Endothelial cell of umbilical vein (primary cell): Measurements from ENCODE around the gene TMPRSS7. TPM values are rescaled to one million over a fixed set of nuclear protein-coding genes. Genes with fewer than 3 reads are reported as not detected.

Experiments used
- BruUV-seq: library from RNA; stranded (reverse); fragments of 400-500 nt; replicated peaks from 2 replicates; lab custom pipeline; 2021; lab: Mats Ljungman, UMichigan
- CTCF ChIA-PET: fragments of 300-600, 350-600 bp; sonication (Branson Sonifier 250); formaldehyde crosslinking; loops from one replicate; lab custom pipeline; 2021; ENCODE audit warnings: antibody characterized with exemption, inconsistent platforms; lab: Charles Lee
- POLR2A ChIA-PET: fragments of 300-600, 350-600 bp; sonication (Branson Sonifier 250); formaldehyde crosslinking; loops from one replicate; lab custom pipeline; 2021; ENCODE audit warnings: antibody characterized with exemption, inconsistent platforms; lab: Charles Lee
- DNase-seq: peaks from one replicate; pipeline ENCODE4 v3.0.0-alpha.2; 2011; ENCODE audit warnings: low read depth, low spot score
- FAIRE-seq: peaks from 2 replicates; lab custom pipeline; 2011; peaks lifted over from hg19 to GRCh38; lab: Jason Lieb, UNC
- H2AFZ ChIP-seq: 2 replicates; pipeline ENCODE4 v1.6.0; 2012; ENCODE audit warnings: low read depth, low read length, control low read depth, inconsistent platforms
- H3K27ac ChIP-seq: 2 replicates; pipeline ENCODE4 v1.5.1; 2011; ENCODE audit warnings: low read depth, mild to moderate bottlenecking, control low read depth, low read length, moderate library complexity; ENCODE audit not compliant: insufficient read depth
- H3K27me3 ChIP-seq, 2 experiments: 2 replicates each; pipeline versions ENCODE4 v1.6.0 to v1.6.1; 2011; ENCODE audit warnings: low read length in 2 of 2, mixed read lengths in 1 of 2; ENCODE audit not compliant: control insufficient read depth in 2 of 2, insufficient read depth in 2 of 2
- H3K36me3 ChIP-seq, 2 experiments: 2 replicates in 1 of 2; 3 replicates in 1 of 2; pipeline ENCODE4 v1.5.1; 2011; ENCODE audit warnings: low read length in 2 of 2, mild to moderate bottlenecking in 1 of 2, moderate library complexity in 1 of 2; ENCODE audit not compliant: control insufficient read depth in 2 of 2, insufficient read depth in 2 of 2; ENCODE audit errors: extremely low read depth in 1 of 2
- H3K4me1 ChIP-seq: 3 replicates; pipeline ENCODE4 v1.5.1; 2011; ENCODE audit warnings: mild to moderate bottlenecking, low read length; ENCODE audit not compliant: control insufficient read depth, insufficient read depth; ENCODE audit errors: extremely low read depth
- H3K4me2 ChIP-seq: 2 replicates; pipeline ENCODE4 v1.6.1; 2011; ENCODE audit warnings: low read length, control low read depth, mixed read lengths; ENCODE audit not compliant: insufficient read depth
- H3K4me3 ChIP-seq, 3 experiments: fragments of 200-600 bp in 1 of 3; sonication (generic), shearing (Covaris generic) in 1 of 3; replicated peaks in 1 of 3; 2 replicates each; pipeline ENCODE4 v1.5.1; 2011 to 2016; ENCODE audit warnings: control low read depth in 3 of 3, low read length in 3 of 3, mild to moderate bottlenecking in 2 of 3, inconsistent platforms in 1 of 3, low read depth in 1 of 3, moderate library complexity in 1 of 3; ENCODE audit not compliant: insufficient read depth in 1 of 3
- H3K79me2 ChIP-seq: 2 replicates; pipeline ENCODE4 v1.6.0; 2012; ENCODE audit warnings: low read length, inconsistent platforms; ENCODE audit not compliant: control insufficient read depth, insufficient read depth
- H3K9ac ChIP-seq: replicated peaks from 2 replicates; pipeline ENCODE3; 2011; ENCODE audit warnings: low read length, control low read depth; ENCODE audit not compliant: insufficient read depth; ENCODE audit errors: extremely low read depth
- H3K9me1 ChIP-seq: replicated peaks from 3 replicates; pipeline ENCODE4 v1.6.0; 2011; ENCODE audit warnings: mild to moderate bottlenecking, low read length; ENCODE audit not compliant: control insufficient read depth, insufficient read depth; ENCODE audit errors: extremely low read depth
- H3K9me3 ChIP-seq: replicated peaks from 2 replicates; pipeline ENCODE4 v1.5.1; 2012; ENCODE audit warnings: low read length, inconsistent platforms; ENCODE audit not compliant: control insufficient read depth, insufficient read depth
- H4K20me1 ChIP-seq: replicated peaks from 2 replicates; pipeline ENCODE3; 2011; ENCODE audit warnings: mild to moderate bottlenecking, low read length; ENCODE audit not compliant: control insufficient read depth, insufficient read depth; ENCODE audit errors: extremely low read depth
- EZH2 ChIP-seq: IDR thresholded peaks from 2 replicates; pipeline ENCODE4 v1.6.1; 2012; ENCODE audit warnings: borderline replicate concordance, low read depth, mild to moderate bottlenecking, moderate library complexity, low read length, inconsistent platforms; ENCODE audit not compliant: severe bottlenecking
- FOS ChIP-seq: IDR thresholded peaks from 2 replicates; pipeline ENCODE4 v1.6.1; 2011; ENCODE audit warnings: mild to moderate bottlenecking, low read length, moderate library complexity, borderline replicate concordance; ENCODE audit not compliant: insufficient read depth
- GATA2 ChIP-seq: IDR thresholded peaks from 2 replicates; pipeline ENCODE4 v1.7.0; 2011; ENCODE audit warnings: low read depth, mild to moderate bottlenecking, moderate library complexity, mixed read lengths, low read length; ENCODE audit not compliant: insufficient read length, insufficient read depth
- JUN ChIP-seq: IDR thresholded peaks from 2 replicates; pipeline ENCODE4 v1.6.1; 2011; ENCODE audit warnings: borderline replicate concordance, low read depth; ENCODE audit not compliant: insufficient read length, insufficient read depth
- MYC ChIP-seq: IDR thresholded peaks from one replicate; pipeline ENCODE4 v1.6.1; 2011; ENCODE audit warnings: mild to moderate bottlenecking, low read depth, low read length
- POLR2A ChIP-seq: IDR thresholded peaks from 2 replicates; pipeline ENCODE4 v1.6.1; 2012; ENCODE audit warnings: low read depth, mild to moderate bottlenecking, control low read depth, low read length
- POLR2AphosphoS5 ChIP-seq: IDR thresholded peaks from 2 replicates; pipeline ENCODE4 v1.6.1; 2012; ENCODE audit warnings: low read depth, mild to moderate bottlenecking, control low read depth, low read length, moderate library complexity; ENCODE audit not compliant: insufficient read depth
- dilution Hi-C: fragments of 300-500 bp; cut with MboI; formaldehyde crosslinking; loops from one replicate; pipeline ENCODE4 v1.15.0; 2019; ENCODE audit warnings: low sequenced_read_pairs; ENCODE audit not compliant: extremely low pct_ligation_motif_present
- intact Hi-C: fragments of 100-400 bp; cut with micrococcal nuclease; formaldehyde crosslinking; loops from one replicate; pipeline ENCODE4 v1.10.0; 2022
- polyA plus RNA-seq, 4 experiments: library from polyadenylated mRNA; depleted of rRNA in 3 of 4; stranded (reverse) in 3 of 4; unstranded in 1 of 4; fragments of >200 nt; gene quantifications; 2 replicates each; pipeline versions ENCODE4 v1.2.1 to v1.2.3, GENCODE V29; 2011 to 2012; ENCODE audit warnings: missing spikeins in 1 of 4
- total RNA-seq: library from RNA; stranded (reverse); gene quantifications from 2 replicates; pipeline ENCODE4 v1.2.3, GENCODE V29; 2021
- TF ChIP-seq, protein P1 (sequence below): IDR thresholded peaks from 2 replicates; pipeline ENCODE4 v1.6.1; 2011; ENCODE audit not compliant: insufficient read depth, insufficient read length
- TF ChIP-seq, protein P2 (sequence below), 2 donors: IDR thresholded peaks; 1 replicate in 1 of 2; 2 replicates in 1 of 2; pipeline ENCODE4 v1.5.1; 2011; ENCODE audit warnings: low read length in 2 of 2, mild to moderate bottlenecking in 2 of 2, moderate library complexity in 2 of 2, control low read depth in 1 of 2, inconsistent platforms in 1 of 2, low read depth in 1 of 2; ENCODE audit not compliant: insufficient read depth in 1 of 2; ENCODE audit errors: extremely low read depth in 1 of 2

The TMPRSS7 gene
- total and polyA plus RNA-seq, 2 donors (not counting 3 experiments of a cell fraction or from before 2014, with no cell fraction given): not detected

DNA sequence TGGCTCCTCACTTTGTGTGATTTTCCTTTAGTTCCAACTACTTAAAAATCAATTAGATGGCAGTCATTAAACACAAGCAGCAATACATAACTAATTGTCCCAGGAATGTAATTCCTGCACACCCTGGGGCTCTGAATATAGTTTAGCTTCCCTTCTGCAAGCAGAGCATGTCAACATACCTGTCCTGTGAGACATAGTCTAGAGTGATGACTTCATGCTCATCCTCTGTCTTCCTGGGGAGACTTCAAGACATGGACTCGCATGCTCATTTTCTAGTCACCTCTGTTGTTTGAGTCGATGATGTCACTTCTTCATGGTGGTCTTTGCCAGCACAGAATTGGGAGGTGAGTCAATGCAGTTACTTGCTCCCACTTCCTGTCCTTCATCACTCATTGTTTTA is 67.4 kb downstream of the TMPRSS7 start:
- dilution Hi-C loops: no loop called here

DNA sequence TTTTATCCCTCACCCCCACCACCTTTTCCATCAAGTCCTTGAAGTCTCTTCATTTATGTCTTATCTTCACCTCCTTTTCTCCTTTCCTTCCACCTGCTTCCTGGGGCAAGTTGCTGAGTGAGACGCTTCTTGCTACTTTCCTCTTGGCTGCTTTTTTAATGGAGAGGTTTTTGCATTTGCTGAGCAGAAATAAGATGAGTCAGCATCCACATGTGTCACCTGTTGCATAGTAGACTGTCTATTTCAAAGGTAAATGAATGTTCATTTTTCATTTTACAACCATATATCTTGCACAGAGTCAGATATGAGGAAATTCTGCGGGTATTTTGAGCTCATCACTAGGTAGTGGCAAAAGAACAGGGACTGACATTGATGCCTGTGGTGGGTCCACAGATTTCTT is 70.2 kb downstream of the TMPRSS7 start:
- Histone ChIP-seq H3K4me2 (no peak overlapping the region), H3K4me1 (peaks cover 13% of the 10 kb centered on the region), H2AFZ (no peak overlapping the region), H3K9ac (no peak overlapping the region), H3K36me3 (no peaks in the 10 kb centered on the region), H3K79me2 (no peaks in the 10 kb centered on the region), H3K9me1 (no peaks in the 10 kb centered on the region), H3K27me3 (no peaks in the 10 kb centered on the region), H3K4me3 (no peak overlapping the region), H4K20me1 (no peaks in the 10 kb centered on the region), H3K9me3 (no peaks in the 10 kb centered on the region), H3K27ac (no peak overlapping the region)
- ChIA-PET CTCF (interaction anchor here (1.9 kb wide), 1 partner anchor 12 kb away, joined by 5 read pairs; no protein-coding TSS in a partner anchor), POLR2A (no interaction called here)
- no TSS peak for BruUV-seq
- DNase-seq (no peak), FAIRE-seq (no peak)
- intact Hi-C loops (no loop called here), dilution Hi-C loops (no loop called here)
- TF ChIP-seq FOS: no peak
- no peak for TF ChIP-seq EZH2
- TF ChIP-seq, protein P1, sequence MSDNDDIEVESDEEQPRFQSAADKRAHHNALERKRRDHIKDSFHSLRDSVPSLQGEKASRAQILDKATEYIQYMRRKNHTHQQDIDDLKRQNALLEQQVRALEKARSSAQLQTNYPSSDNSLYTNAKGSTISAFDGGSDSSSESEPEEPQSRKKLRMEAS: no peak
- TF ChIP-seq MYC: no peak
- TF ChIP-seq POLR2AphosphoS5: no peak
- TF ChIP-seq JUN: no peak
- TF ChIP-seq, protein P2, sequence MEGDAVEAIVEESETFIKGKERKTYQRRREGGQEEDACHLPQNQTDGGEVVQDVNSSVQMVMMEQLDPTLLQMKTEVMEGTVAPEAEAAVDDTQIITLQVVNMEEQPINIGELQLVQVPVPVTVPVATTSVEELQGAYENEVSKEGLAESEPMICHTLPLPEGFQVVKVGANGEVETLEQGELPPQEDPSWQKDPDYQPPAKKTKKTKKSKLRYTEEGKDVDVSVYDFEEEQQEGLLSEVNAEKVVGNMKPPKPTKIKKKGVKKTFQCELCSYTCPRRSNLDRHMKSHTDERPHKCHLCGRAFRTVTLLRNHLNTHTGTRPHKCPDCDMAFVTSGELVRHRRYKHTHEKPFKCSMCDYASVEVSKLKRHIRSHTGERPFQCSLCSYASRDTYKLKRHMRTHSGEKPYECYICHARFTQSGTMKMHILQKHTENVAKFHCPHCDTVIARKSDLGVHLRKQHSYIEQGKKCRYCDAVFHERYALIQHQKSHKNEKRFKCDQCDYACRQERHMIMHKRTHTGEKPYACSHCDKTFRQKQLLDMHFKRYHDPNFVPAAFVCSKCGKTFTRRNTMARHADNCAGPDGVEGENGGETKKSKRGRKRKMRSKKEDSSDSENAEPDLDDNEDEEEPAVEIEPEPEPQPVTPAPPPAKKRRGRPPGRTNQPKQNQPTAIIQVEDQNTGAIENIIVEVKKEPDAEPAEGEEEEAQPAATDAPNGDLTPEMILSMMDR (IDR thresholded peaks at IDR 0.05; ENCODE audit: extremely low read depth in 1 of 2, insufficient read depth in 1 of 2, low read depth in 1 of 2, low read length in 2 of 2): no peak
- no peak for TF ChIP-seq POLR2A
- TF ChIP-seq GATA2: no peak

More for the DNA sequence above, 67.4 kb downstream of the TMPRSS7 start:
- POLR2A ChIA-PET: no interaction called here
- Histone ChIP-seq H3K79me2 (no peaks in the 10 kb centered on the region), H3K27ac (peak overlapping the region; percentile 38), H3K9me3 (no peaks in the 10 kb centered on the region), H4K20me1 (no peaks in the 10 kb centered on the region), H3K4me2 (no peak overlapping the region), H3K9ac (no peak overlapping the region), H3K36me3 (no peaks in the 10 kb centered on the region), H3K4me3 (no peak overlapping the region), H3K9me1 (no peaks in the 10 kb centered on the region), H3K4me1 (peaks cover 23% of the 10 kb centered on the region), H2AFZ (no peak overlapping the region), H3K27me3 (no peaks in the 10 kb centered on the region)
- intact Hi-C loops: no loop called here
- peak; percentile 88 for FAIRE-seq
- TF ChIP-seq FOS: peak; percentile 82
- peak; percentile 81 for TF ChIP-seq JUN
- TF ChIP-seq, protein P1: no peak
- CTCF ChIA-PET: interaction anchor here (0.9 to 5.1 kb wide), 2 partner anchors 10 to 59 kb away, joined by 3 to 34 read pairs; no protein-coding TSS in a partner anchor
- peak; percentile 58 for DNase-seq
- BruUV-seq: no TSS peak
